ACHN (cell line): ENCODE results near the gene SLC24A3.

ENCODE experiments used
- DNase-seq: peaks from one replicate; pipeline ENCODE4 v3.0.0-alpha.2; 2015
- in situ Hi-C: cut with HindIII; loops from 2 replicates; pipeline ENCODE4 v1.10.0; 2017; ENCODE audit warnings: low sequenced_read_pairs, low pct_ligation_motif_present, low pct_unique_long_range_greater_than_20kb

Gene SLC24A3

DNA sequence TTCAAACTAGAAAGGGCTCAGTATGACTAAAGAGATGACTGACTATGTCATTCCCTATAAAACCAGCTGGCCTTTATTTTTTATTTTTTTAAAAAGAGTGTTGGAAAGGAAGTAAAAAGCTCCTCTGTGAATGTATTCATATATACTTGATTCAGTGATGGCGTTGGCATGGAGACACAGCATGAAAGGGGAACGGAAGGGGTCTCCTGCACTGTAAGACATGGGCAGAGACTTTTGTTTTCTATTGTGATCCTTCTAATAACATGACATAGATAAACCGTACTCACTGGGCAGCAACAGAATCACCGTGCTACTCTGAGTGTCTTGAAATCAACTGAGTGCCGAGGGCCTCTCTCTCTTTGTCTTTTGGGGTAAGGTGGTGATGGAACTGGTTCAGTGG, 317.6 kb downstream of the SLC24A3 start:
- in situ Hi-C loops, result no loop called here
- DNase-seq, result no peak

DNA sequence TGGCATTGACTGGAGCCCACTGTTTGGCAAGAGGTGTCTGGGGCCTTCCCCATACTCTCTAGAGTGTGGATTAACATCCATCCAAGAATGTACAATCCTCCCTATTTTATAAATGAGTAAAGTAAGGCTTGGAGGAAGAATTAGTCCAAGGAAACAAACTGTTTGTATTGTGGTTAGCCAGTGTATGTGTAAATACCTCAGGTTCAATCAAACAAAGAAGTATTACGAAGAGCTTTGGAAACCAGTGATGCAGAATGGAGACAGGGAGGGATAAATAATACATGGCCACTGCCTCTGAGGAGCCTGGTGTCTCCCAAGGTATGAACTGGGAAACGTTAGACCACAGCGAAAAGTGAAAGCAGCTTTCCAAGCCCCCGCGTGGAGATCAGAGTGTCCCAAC, 319.0 kb downstream of the SLC24A3 start:
- in situ Hi-C loops, result no loop called here

DNA sequence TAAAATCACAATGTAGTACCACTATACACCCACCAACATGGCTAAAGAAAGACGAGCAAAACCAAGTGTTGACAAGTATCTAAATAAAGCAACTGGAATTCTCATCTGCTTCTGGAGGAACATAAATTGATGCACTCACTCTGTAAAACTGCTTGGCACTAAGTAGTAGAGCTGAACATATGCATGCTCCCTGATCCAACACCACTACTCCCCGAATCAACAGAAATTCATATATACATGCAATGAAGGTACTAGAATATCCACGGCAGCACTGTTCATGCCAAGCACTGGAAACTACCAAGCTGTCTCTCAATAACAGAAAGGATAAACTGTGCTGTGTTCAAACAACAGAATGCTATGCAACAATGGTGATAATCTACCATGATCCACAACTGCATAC, 326.1 kb downstream of the SLC24A3 start:
- no peak for DNase-seq
- in situ Hi-C loops, result no loop called here

More for the DNA sequence above, 319.0 kb downstream of the SLC24A3 start:
- no peak for DNase-seq

DNA sequence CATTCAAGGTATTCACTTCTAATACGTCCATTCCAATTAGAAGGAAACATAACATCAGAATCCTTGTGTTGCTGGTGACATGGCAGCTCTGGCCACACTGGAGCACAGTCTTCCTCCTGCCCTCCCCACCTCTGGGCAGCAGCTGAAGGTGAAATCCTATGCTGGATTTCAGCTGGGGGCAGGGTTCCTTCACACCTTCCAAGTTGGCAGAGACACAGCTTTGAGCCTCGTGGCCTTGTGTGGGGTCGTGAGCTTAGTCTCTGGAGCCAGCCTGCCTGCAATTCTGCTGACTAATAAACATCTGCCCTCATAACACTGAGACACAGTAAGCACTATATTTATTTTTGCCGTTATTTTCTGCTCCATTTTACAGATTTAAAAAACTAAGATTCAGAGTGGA, 326.7 kb downstream of the SLC24A3 start:
- in situ Hi-C loops, result no loop called here
- DNase-seq, result no peak

DNA sequence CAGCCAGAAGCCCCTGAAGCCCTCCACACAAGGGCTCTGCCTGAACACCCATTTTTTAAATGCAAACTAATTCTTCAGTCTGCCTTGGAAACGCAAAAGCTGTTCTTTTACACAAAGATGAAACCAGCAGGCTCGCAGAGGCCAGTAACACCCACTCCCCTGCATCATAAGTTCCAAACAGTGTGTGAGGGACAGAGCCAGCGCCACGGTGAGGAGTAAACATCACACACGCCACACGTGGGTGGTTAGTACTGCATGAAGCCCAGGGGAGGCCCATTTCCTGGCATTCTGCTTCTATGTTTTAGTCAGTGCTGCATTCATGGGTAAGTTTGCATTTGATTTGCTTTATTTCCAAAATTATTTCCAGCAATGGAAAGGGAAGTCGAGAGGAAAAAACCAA, 327.9 kb downstream of the SLC24A3 start:
- in situ Hi-C loops, result no loop called here
- DNase-seq, result no peak

DNA sequence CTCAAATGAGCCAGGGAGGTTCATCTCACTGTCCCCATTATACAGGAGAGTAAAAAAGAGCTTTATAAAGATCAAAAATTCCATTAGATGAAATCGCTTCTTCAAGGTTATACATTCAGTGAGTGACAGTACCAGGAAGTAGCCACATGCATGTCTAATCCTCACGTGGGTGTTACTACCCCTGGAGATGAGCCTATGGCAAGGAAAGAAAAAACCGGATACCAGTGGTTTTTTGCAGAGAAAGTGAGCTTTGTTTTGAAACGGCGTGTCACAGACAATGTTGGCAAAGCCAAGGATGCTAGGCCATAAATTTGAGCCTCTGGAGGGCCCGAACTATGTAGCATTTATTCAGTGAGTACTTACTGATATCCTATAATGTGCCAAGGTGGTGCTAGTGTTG, 330.7 kb downstream of the SLC24A3 start:
- DNase-seq, result no peak
- in situ Hi-C loops, result no loop called here

DNA sequence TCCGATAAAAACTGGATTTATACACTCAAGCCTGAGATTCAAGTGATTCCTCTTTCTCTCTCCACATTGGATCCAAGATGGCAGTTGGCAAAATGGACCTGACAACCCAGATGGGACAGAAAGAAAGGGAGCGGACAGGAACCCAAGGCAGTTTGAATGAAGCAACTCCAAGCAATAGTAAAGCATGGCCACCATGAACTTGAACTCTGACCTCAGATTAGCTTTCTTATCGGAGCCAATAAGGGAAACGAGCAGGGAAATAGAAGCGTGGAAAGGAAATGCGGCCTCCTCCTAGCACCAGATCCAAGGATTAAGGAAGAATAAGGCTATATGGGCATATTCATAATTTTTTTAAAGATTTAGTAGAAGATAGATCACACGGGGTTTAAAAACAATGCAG, 332.2 kb downstream of the SLC24A3 start:
- DNase-seq, result no peak
- in situ Hi-C loops, result no loop called here

DNA sequence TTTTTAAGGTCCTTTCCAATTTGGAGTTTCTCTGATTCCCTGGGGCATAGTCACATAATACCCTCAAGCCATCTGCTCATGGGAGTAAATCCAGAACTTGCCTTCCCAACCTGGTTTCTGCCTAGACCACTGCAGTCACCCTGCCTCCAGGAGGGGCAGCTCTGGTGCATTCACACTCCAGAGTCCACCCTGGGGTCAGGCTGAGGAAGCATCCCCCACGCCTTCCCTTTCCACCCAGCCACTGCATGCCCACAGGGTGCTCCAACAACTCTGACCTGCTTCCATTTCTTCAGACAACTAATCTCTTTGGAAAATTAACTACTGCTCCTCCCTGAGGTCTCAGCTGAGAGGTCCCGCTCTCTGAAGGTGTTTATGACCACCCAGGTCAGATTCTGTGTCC, 334.2 kb downstream of the SLC24A3 start:
- in situ Hi-C loops, result no loop called here
- no peak for DNase-seq

DNA sequence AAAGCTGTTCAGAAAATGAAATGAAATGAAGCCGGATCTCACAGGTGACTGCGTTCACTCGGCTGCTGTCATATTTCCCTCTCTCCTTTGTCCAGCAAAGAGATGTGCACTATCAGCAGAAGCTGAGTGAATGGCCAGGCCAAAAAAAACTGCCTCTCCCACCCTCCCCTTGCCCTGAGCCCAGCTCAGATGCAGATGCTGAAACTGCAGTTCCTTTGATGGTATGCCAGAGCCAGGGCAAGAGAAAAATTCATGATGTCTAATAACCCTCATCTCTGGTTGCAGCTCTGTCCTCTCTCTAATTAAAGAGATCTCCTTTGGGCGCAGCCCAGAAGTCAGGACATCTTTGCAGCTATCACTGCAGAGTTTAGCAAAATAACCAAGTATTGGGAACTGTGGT, 335.1 kb downstream of the SLC24A3 start:
- in situ Hi-C loops, result no loop called here
- DNase-seq, result no peak

DNA sequence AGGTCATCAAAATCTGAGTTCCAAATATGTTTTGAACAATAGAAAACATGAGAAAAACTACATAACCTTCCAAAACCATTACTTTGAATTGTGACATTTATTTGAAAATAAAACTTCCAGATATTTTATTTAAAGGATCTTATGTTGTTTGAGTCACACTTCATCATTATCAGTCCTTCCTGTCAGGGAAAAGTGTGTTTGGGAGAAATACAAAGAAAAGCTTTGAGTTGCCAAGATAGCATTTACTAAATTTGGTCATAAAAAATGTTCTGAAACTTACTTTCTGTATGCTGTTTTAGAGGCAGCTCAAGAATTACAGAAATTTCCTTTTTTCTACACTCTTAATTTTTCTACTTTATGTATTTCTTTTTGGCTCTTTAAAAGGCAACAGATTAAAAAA, 337.5 kb downstream of the SLC24A3 start:
- DNase-seq, result no peak
- in situ Hi-C loops, result no loop called here

DNA sequence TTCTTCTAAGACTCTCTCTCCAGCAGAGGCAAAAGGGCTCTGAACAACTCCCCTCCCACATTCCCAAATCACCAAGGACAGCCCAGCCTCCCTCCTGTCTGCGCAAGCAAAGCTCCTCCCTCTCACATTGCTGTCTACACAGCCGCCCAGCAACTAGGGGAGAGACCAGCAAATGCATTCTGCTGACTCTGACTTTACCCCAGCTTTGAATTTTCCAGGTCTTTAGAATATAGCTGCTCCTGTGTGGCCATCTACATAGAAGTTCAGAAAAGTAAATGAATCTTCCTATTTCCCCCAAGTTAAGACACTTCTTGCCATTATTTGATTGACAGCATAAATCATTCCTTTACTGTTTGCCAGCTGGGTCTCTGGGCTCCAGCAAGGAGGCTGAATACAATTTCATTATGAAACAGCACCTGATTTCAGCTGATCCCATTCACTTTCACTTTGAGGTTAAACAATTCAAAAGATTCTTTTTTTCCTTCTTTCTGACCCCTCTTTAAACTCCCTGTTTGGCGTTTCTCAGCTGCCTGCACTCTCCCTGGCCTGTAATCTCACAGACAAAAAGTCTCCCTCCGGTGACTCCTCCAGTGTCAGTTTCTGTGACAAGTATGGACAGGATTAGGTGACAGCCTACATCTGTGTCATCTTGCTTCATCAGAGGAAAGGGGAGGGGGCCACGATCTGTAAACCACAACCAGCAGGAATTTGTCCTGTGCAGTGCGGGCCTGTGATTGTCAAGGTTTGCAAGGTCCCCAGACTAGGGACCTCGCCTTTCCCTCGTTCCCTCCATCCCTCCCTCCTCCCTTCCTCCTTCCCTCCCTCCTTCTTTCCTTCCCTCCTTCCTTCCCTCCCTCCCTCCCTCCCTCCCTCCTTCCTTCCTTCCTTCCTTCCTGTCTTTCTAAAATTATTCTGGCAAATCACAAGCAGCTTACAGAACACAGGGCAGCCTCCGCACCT, 340.1 kb downstream of the SLC24A3 start:
- DNase-seq, result no peak
- in situ Hi-C loops, result no loop called here

DNA sequence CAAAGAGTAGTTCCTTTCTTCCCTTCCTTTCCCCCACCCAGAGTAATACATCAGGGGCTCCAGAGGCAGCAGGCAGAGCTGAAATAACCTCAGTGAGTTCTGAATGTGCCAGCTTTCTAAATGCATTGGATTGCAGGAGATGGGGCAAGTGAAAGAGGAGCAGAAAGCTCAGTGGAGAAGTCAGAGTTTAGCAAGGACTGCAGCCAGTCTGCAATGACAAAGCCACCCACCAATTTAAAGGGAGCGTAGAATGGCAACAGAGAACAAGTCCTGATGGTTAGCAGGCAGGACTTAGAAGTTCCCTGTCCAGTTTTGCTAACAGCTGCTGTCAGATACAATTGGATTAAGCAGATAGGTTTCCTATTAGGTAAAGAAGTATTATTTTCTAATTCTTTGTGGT, 342.2 kb downstream of the SLC24A3 start:
- no peak for DNase-seq

DNA sequence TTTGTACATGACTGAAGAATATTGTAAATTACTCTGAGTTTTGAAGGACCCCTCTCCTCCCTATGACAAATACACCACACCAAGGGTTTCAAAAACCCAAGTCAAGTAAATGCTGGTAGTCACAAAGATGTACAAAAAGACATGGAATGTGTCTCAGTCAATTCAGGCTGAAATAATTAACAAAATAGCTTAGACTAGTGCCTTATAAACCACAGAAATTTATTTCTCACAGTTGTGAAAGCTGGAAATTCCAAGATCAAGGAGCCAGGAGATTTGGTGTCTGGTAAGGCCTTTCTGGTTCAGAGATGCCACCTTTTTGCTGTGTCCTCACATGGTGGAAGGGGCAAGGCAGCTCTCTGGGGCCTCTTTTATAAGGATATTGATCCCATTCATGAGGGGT, 343.3 kb downstream of the SLC24A3 start:
- in situ Hi-C loops, result no loop called here
- DNase-seq, result no peak

More for the DNA sequence above, 342.2 kb downstream of the SLC24A3 start:
- in situ Hi-C loops, result no loop called here

DNA sequence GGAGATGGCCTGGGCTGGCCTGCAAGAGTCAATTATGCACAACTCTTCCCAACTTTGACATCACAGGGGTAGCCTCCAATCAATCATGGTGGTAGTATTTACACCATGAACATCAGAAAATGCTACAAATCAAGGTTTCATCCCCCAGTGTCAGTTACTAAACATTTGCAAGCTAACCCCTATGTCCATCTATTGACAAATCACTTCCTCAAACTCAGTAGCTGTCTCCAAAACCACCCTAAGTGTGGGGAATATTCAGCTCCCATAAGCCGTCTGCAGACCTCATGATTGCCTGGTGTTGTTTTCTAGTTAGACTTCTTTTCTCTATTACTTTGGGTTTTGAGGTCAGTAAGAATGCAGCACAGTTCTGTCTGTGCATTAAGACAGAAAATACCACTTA, 344.8 kb downstream of the SLC24A3 start:
- in situ Hi-C loops, result no loop called here
- no peak for DNase-seq

DNA sequence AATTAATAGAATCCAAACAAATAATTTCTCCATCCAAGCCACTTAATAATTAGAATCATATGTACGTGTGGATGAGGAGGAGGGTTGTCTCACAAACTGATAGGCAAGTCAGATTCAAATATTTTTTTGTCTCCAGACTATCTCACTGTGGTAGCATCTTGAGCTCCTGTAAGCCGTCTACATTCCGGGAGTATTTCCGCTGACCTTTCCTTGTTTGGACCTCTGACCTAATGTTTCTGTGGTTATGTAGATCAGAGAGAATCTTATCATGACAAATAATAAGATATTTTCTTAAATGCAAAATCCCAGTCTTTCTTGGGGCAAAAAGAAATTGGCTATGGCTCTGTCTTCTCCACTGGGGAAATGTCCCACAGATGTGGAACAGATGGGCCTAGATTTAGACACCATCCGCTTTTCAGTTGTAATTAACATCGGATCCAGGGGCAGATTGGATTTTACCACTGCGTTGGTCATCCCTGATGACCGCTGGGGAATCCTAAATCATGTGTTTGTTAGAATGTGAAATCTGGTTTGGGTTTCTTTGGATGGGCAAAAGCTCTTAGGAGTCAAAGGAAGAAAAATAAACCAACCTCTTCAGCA, 348.5 kb downstream of the SLC24A3 start:
- in situ Hi-C loops, result no loop called here
- no peak for DNase-seq

DNA sequence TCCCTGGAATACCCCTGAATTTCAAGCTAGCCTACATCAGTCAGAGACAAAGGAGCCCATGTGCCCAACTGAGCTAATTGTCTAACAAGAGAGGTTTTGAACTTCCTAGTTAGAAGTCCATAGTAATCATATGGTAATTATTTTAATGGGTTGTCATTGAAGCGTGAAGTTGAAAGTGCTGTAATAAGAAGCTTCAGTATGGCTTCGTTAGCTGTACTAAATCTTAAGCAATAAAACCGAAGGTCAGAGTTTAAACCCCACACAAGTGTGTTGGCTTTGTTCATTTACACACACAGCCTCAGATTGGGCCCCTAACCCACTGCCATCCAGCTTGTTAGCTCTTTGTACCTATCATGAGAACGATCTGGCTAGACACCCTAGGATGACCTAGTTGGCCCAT, 350.0 kb downstream of the SLC24A3 start:
- no peak for DNase-seq
- in situ Hi-C loops, result no loop called here

DNA sequence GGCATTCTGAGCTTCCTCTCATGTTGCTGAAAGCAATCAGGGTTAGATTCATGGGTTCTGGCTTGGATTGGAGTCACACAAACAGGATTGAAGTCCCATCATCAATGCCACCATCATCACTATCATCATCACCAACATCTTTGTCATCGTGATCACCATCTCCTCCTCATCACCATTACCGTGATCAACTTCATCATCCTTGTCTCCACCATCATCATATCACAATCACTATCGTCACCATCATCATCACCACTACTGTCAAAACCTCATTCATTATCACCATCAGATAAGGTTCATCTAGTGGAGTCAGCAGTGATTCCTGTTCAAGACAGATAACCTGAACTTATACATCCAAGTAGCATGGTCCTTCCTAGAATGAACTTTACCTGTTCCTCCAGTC, 351.8 kb downstream of the SLC24A3 start:
- in situ Hi-C loops, result no loop called here
- no peak for DNase-seq

DNA sequence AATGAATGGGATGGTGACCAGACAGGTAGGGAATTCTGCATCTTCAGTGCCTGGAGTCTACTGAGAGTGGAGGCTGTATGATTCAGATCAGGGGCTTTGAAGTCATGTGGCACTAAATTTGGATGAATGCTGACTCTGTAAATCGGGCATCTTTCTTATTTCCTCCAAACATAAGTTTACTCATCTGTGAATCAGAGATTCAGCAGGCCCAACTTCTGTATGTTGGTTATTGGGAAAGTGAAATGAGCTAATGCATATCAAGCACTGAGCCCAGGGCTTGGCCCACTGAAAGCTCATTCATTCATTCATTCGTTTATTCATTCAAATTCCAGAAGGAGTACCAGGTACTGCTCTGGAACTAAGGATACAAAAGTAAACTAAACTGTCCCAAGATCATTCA, 353.3 kb downstream of the SLC24A3 start:
- in situ Hi-C loops, result no loop called here
- no peak for DNase-seq

DNA sequence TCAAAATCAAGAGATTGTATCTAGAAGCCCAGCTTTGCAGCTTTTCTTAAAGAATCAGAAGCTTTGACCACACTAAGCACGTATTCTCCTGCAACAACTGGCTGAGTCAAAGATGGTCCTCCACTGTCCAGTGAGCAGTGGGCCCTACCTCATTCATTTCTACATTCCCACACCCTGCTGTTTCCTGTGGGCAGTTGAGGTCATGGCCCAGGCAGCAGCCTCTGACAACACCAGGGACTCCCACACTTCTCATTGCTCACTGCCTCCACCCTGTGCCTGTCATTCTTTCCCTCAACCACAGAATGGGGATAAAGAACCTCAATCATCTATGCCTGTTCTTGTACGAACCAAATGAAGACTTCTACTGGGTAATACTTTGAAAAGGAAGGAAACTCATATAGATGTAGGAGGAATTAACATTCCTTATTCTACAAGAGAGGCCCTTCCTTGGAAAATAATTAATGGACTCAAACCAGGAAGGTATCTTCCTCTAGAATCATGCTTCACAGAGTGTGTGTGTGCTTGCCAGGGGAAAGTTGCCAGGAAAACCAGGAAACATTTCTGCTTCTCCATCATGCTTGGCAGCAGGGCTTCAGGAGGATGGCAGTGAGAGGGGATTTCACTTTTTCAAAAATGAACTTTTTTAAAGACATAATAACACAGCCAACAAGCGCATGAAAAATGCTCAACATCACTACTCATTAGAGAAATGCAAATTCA, 353.9 kb downstream of the SLC24A3 start:
- in situ Hi-C loops, result no loop called here
- no peak for DNase-seq
